Colonic mucosa (tissue), 4 donors: ENCODE results near the gene LRP1B. TPM values are rescaled to one million over a fixed set of nuclear protein-coding genes. Genes with fewer than 3 reads are reported as not detected.

Experiments
- DNase-seq: peaks from one replicate; pipeline ENCODE4 v3.0.0-alpha.2; 2020
- H3K27ac ChIP-seq: fragments of 200-600 bp; one replicate; pipeline ENCODE4 v1.8.0; 2021
- H3K27me3 ChIP-seq: fragments of 200-600 bp; one replicate; pipeline ENCODE4 v1.8.0; 2021
- H3K36me3 ChIP-seq: fragments of 200-600 bp; one replicate; pipeline ENCODE4 v1.8.0; 2021
- H3K4me1 ChIP-seq: fragments of 200-600 bp; one replicate; pipeline ENCODE4 v1.8.0; 2021; ENCODE audit warnings: mild to moderate bottlenecking
- H3K4me3 ChIP-seq: fragments of 200-600 bp; one replicate; pipeline ENCODE4 v1.8.0; 2021
- H3K9ac ChIP-seq, 2 donors: one replicate each; pipeline ENCODE4 v1.7.0; 2013; ENCODE audit warnings: control low read depth in 2 of 2, low read depth in 2 of 2, low read length in 2 of 2
- H3K9me3 ChIP-seq: fragments of 200-600 bp; one replicate; pipeline ENCODE4 v1.8.0; 2021
- CTCF ChIP-seq: fragments of 200-600 bp; IDR thresholded peaks from one replicate; pipeline ENCODE4 v1.8.0; 2022; ENCODE audit warnings: antibody characterized with exemption, mild to moderate bottlenecking
- intact Hi-C: fragments of 100-400 bp; cut with DNase I; formaldehyde crosslinking; loops from one replicate; pipeline ENCODE4 v1.14.1; 2022
- total RNA-seq, 2 donors: library from RNA; stranded (reverse); fragmentation: NEBNext Ultra II Directional in 1 of 2; extraction: Animal tissue kit (Norgen Biotek cat#: 25700) in 1 of 2; gene quantifications; one replicate each; pipeline ENCODE4 v1.2.1, GENCODE V29; 2021
- donor health status: healthy.
- donor health status: DM: no; HTN: no; CAD: no.
- donor health status: DM: no; HTN: no; CAD: no.

Gene LRP1B
- total RNA-seq, 2 donors from 2014 or later: 0.10 to 0.19 TPM

- H3K27ac ChIP-seq: no peak overlapping the region
- H3K9ac ChIP-seq: no peak overlapping the region
- no peak for DNase-seq
- H3K9me3 ChIP-seq: no peaks in the 10 kb centered on the region
- no peak for TF ChIP-seq CTCF
- no peak overlapping the region for H3K4me3 ChIP-seq
- H3K4me1 ChIP-seq: no peaks in the 10 kb centered on the region
- intact Hi-C loops: no loop called here
- H3K36me3 ChIP-seq: no peaks in the 10 kb centered on the region
- no peaks in the 10 kb centered on the region for H3K27me3 ChIP-seq
Measured at GRCh38 chr2:140761807-140762206, 1369.0 kb downstream of the LRP1B start.

GRCh38 chr2:140759426-140760156 lies 1371.2 kb downstream of the LRP1B start:
- intact Hi-C loops: no loop called here

GRCh38 chr2:140747665-140748064 lies 1383.2 kb downstream of the LRP1B start:
- Histone ChIP-seq H3K4me1 (no peaks in the 10 kb centered on the region), H3K9ac (no peak overlapping the region), H3K27me3 (no peaks in the 10 kb centered on the region), H3K27ac (no peak overlapping the region), H3K9me3 (no peaks in the 10 kb centered on the region), H3K36me3 (no peaks in the 10 kb centered on the region), H3K4me3 (no peak overlapping the region)
- intact Hi-C loops: no loop called here
- TF ChIP-seq CTCF: no peak
- DNase-seq: no peak

More at GRCh38 chr2:140759426-140760156, 1371.2 kb downstream of the LRP1B start:
- no peaks in the 10 kb centered on the region for H3K9me3 ChIP-seq
- no peaks in the 10 kb centered on the region for H3K27me3 ChIP-seq
- H3K4me3 ChIP-seq: no peak overlapping the region
- H3K27ac ChIP-seq: no peak overlapping the region
- no peak for DNase-seq
- no peak overlapping the region for H3K9ac ChIP-seq
- no peaks in the 10 kb centered on the region for H3K36me3 ChIP-seq
- no peaks in the 10 kb centered on the region for H3K4me1 ChIP-seq
- no peak for TF ChIP-seq CTCF

- no peak for TF ChIP-seq CTCF
- H3K4me1 ChIP-seq: no peaks in the 10 kb centered on the region
- H3K4me3 ChIP-seq: no peak overlapping the region
- no peak for DNase-seq
- intact Hi-C loops: no loop called here
- no peak overlapping the region for H3K27ac ChIP-seq
- H3K36me3 ChIP-seq: no peaks in the 10 kb centered on the region
- H3K9me3 ChIP-seq: no peaks in the 10 kb centered on the region
- no peaks in the 10 kb centered on the region for H3K27me3 ChIP-seq
- no peak overlapping the region for H3K9ac ChIP-seq
Measured at GRCh38 chr2:140747090-140747489, 1383.7 kb downstream of the LRP1B start.

GRCh38 chr2:140744379-140744778 lies 1386.4 kb downstream of the LRP1B start:
- no peak overlapping the region for H3K9ac ChIP-seq
- no peak overlapping the region for H3K27ac ChIP-seq
- intact Hi-C loops: no loop called here
- no peak for TF ChIP-seq CTCF
- H3K4me3 ChIP-seq: no peak overlapping the region
- no peaks in the 10 kb centered on the region for H3K27me3 ChIP-seq
- H3K36me3 ChIP-seq: no peaks in the 10 kb centered on the region
- H3K4me1 ChIP-seq: no peaks in the 10 kb centered on the region
- DNase-seq: no peak
- no peaks in the 10 kb centered on the region for H3K9me3 ChIP-seq
